IMR-90 (cell line): Measurements from ENCODE around the gene CELF5.

Experiments used
- CEBPB ChIP-seq: IDR thresholded peaks from 2 replicates; pipeline ENCODE4 v1.6.1; 2012; ENCODE audit warnings: low read depth, low read length, improper control_type of control experiment
- CTCF ChIP-seq: conservative IDR thresholded peaks from 2 replicates; pipeline ENCODE4 v1.5.1; 2012; ENCODE audit warnings: mild to moderate bottlenecking, low read depth, low read length, improper control_type of control experiment
- ELK1 ChIP-seq: fragments of 150-350 bp; IDR thresholded peaks from 2 replicates; pipeline ENCODE4 v1.6.1; 2016; ENCODE audit warnings: low read depth, mild to moderate bottlenecking, low read length, moderate library complexity, borderline replicate concordance
- FOS ChIP-seq: fragments of 150-350 bp; IDR thresholded peaks from 2 replicates; pipeline ENCODE4 v1.6.1; 2016; ENCODE audit warnings: low read depth, low read length
- MAFK ChIP-seq: IDR thresholded peaks from 2 replicates; pipeline ENCODE4 v1.6.1; 2012; ENCODE audit warnings: low read depth, low read length, improper control_type of control experiment
- NFE2L2 ChIP-seq: fragments of 150-350 bp; IDR thresholded peaks from 2 replicates; pipeline ENCODE4 v1.6.1; 2016; ENCODE audit warnings: low read depth, mild to moderate bottlenecking, low read length
- POLR2A ChIP-seq: IDR thresholded peaks from 2 replicates; pipeline ENCODE4 v1.6.1; 2012; ENCODE audit warnings: mild to moderate bottlenecking, low read depth, low read length
- RAD21 ChIP-seq: IDR thresholded peaks from 2 replicates; pipeline ENCODE4 v1.6.1; 2012; ENCODE audit warnings: low read length, improper control_type of control experiment
- RFX5 ChIP-seq: IDR thresholded peaks from 2 replicates; pipeline ENCODE4 v1.8.0; 2012; ENCODE audit warnings: low read depth, mild to moderate bottlenecking, low read length, moderate library complexity
- SMC3 ChIP-seq: fragments of 150-350 bp; IDR thresholded peaks from 2 replicates; pipeline ENCODE4 v1.6.1; 2016; ENCODE audit warnings: low read depth, mild to moderate bottlenecking, antibody characterized with exemption, low read length, moderate library complexity
- USF2 ChIP-seq: fragments of 150-350 bp; IDR thresholded peaks from 2 replicates; pipeline ENCODE4 v1.6.1; 2017; ENCODE audit warnings: mild to moderate bottlenecking, antibody characterized with exemption, low read length, low read depth

GRCh38 chr19:3275583-3276340 lies 51.3 kb downstream of the CELF5 start:
- no peak for TF ChIP-seq CTCF
- no peak for TF ChIP-seq FOS
- TF ChIP-seq CEBPB, result no peak
- no peak for TF ChIP-seq POLR2A
- no peak for TF ChIP-seq ELK1
- no peak for TF ChIP-seq NFE2L2
- TF ChIP-seq RFX5, result no peak
- no peak for TF ChIP-seq SMC3
- no peak for TF ChIP-seq MAFK
- TF ChIP-seq RAD21, result no peak
- TF ChIP-seq USF2, result no peak
